WTC11 (cell line): ENCODE measurements around the gene PLSCR5. TPM values are rescaled to one million over a fixed set of nuclear protein-coding genes. Genes with fewer than 3 reads are reported as not detected.

Experiments
- ATAC-seq: fragments of 200-7000 bp; cut with Tn5 transposase; 2 replicates; pipeline ENCODE4 v1.10.0; 2021; ENCODE audit warnings: mild to moderate bottlenecking, moderate library complexity
- CTCF ChIA-PET: fragments of 300-600 bp; sonication (Branson Sonifier 250); formaldehyde crosslinking; loops from one replicate; lab custom pipeline; 2021; ENCODE audit warnings: antibody characterized with exemption; lab: Charles Lee
- POLR2A ChIA-PET: fragments of 350-600 bp; sonication (Branson Sonifier 250); formaldehyde crosslinking; loops from one replicate; lab custom pipeline; 2021; ENCODE audit warnings: antibody characterized with exemption; lab: Charles Lee
- DNase-seq: peaks from one replicate; pipeline ENCODE4 v3.0.0; 2021; ENCODE audit warnings: low spot score
- H3K27ac Mint-ChIP-seq: 2 replicates; pipeline ENCODE4 v1.8.0; 2021; ENCODE audit warnings: mixed read lengths
- H3K27me3 Mint-ChIP-seq: 2 replicates; pipeline ENCODE4 v1.8.0; 2021; ENCODE audit warnings: low read depth, mild to moderate bottlenecking, moderate library complexity, mixed read lengths
- H3K36me3 Mint-ChIP-seq: 2 replicates; pipeline ENCODE4 v1.8.0; 2021; ENCODE audit warnings: mixed read lengths
- H3K4me1 Mint-ChIP-seq: 2 replicates; pipeline ENCODE4 v1.8.0; 2022; ENCODE audit warnings: mixed read lengths
- H3K4me3 Mint-ChIP-seq: 2 replicates; pipeline ENCODE4 v1.8.0; 2021; ENCODE audit warnings: mild to moderate bottlenecking, moderate library complexity, mixed read lengths
- H3K9me3 Mint-ChIP-seq: 2 replicates; pipeline ENCODE4 v1.8.0; 2021; ENCODE audit warnings: mixed read lengths
- ARID4B ChIP-seq: sonication (generic); formaldehyde crosslinking; IDR thresholded peaks from 2 replicates; pipeline ENCODE4 v1.8.0; 2023; ENCODE audit warnings: missing genetic modification reagents, mild to moderate bottlenecking, borderline replicate concordance
- CBFB ChIP-seq: sonication (generic); formaldehyde crosslinking; IDR thresholded peaks from 2 replicates; pipeline ENCODE4 v1.8.1; 2022; ENCODE audit warnings: mild to moderate bottlenecking, low read depth, missing genetic modification reagents
- CREB1 ChIP-seq: sonication (generic); formaldehyde crosslinking; IDR thresholded peaks from 2 replicates; pipeline ENCODE4 v1.8.0; 2023; ENCODE audit warnings: mild to moderate bottlenecking, missing genetic modification reagents
- ELF4 ChIP-seq: sonication (generic); formaldehyde crosslinking; IDR thresholded peaks from 2 replicates; pipeline ENCODE4 v1.8.1; 2022; ENCODE audit warnings: low read depth, mild to moderate bottlenecking, moderate library complexity, missing genetic modification reagents
- JAZF1 ChIP-seq: fragments of 250-450 bp; sonication (Bioruptor Pico); IDR thresholded peaks from 2 replicates; pipeline ENCODE4 v1.9.0; 2021; ENCODE audit warnings: moderate library complexity, mild to moderate bottlenecking, inconsistent platforms
- JUN ChIP-seq: sonication (generic); formaldehyde crosslinking; IDR thresholded peaks from 2 replicates; pipeline ENCODE4 v1.8.0; 2023; ENCODE audit warnings: mild to moderate bottlenecking, missing genetic modification reagents
- NFATC4 ChIP-seq: fragments of 250-450 bp; sonication (Bioruptor Pico); IDR thresholded peaks from 2 replicates; pipeline ENCODE4 v1.9.0; 2021; ENCODE audit warnings: mild to moderate bottlenecking
- NFYB ChIP-seq: sonication (generic); formaldehyde crosslinking; conservative IDR thresholded peaks from 2 replicates; pipeline ENCODE4 v1.8.0; 2022; ENCODE audit warnings: low read depth, missing genetic modification reagents
- NR2C2 ChIP-seq: sonication (generic); formaldehyde crosslinking; IDR thresholded peaks from 2 replicates; pipeline ENCODE4 v1.8.0; 2022; ENCODE audit warnings: mild to moderate bottlenecking, missing genetic modification reagents
- PRDM15 ChIP-seq: sonication (generic); formaldehyde crosslinking; IDR thresholded peaks from 2 replicates; pipeline ENCODE4 v1.8.0; 2022; ENCODE audit warnings: missing genetic modification reagents
- SMAD4 ChIP-seq: sonication (generic); formaldehyde crosslinking; IDR thresholded peaks from 2 replicates; pipeline ENCODE4 v1.8.0; 2022; ENCODE audit warnings: mild to moderate bottlenecking, missing genetic modification reagents
- TEAD4 ChIP-seq: sonication (generic); formaldehyde crosslinking; IDR thresholded peaks from 2 replicates; pipeline ENCODE4 v1.8.0; 2022; ENCODE audit warnings: mild to moderate bottlenecking, missing genetic modification reagents
- TP53 ChIP-seq: sonication (generic); formaldehyde crosslinking; IDR thresholded peaks from 2 replicates; pipeline ENCODE4 v1.8.1; 2023; ENCODE audit warnings: mild to moderate bottlenecking, missing genetic modification reagents
- USF2 ChIP-seq: sonication (generic); formaldehyde crosslinking; IDR thresholded peaks from 2 replicates; pipeline ENCODE4 v1.8.1; 2023; ENCODE audit warnings: mild to moderate bottlenecking, missing genetic modification reagents, moderate library complexity
- ZNF281 ChIP-seq: sonication (generic); formaldehyde crosslinking; IDR thresholded peaks from 2 replicates; pipeline ENCODE4 v1.8.0; 2023; ENCODE audit warnings: mild to moderate bottlenecking, missing genetic modification reagents
- ZNF317 ChIP-seq: sonication (generic); formaldehyde crosslinking; IDR thresholded peaks from 2 replicates; pipeline ENCODE4 v1.8.1; 2023; ENCODE audit warnings: low read depth, mild to moderate bottlenecking, moderate library complexity, missing genetic modification reagents, borderline replicate concordance
- ZNF532 ChIP-seq: fragments of 250-450 bp; sonication (Bioruptor Pico); IDR thresholded peaks from 2 replicates; pipeline ENCODE4 v1.9.0; 2021; ENCODE audit warnings: mild to moderate bottlenecking, borderline replicate concordance
- ZSCAN18 ChIP-seq: fragments of 250-450 bp; sonication (Bioruptor Pico); IDR thresholded peaks from 2 replicates; pipeline ENCODE4 v2.1.2; 2022; ENCODE audit warnings: mild to moderate bottlenecking, moderate library complexity
- total RNA-seq: library from RNA; stranded (reverse); gene quantifications from 3 replicates; pipeline ENCODE4 v1.2.3, GENCODE V29; 2021

PLSCR5 gene
- total RNA-seq, 1 experiment from 2014 or later: not detected

- no peak for TF ChIP-seq ZNF532 (CRISPR knock-in tag)
- TF ChIP-seq ELF4 (CRISPR knock-in tag): no peak
- TF ChIP-seq TP53: no peak
Observed at GRCh38 chr3:146590521-146590920, 14.6 kb downstream of the PLSCR5 start (continued).

- no peaks in the 10 kb centered on the region for H3K36me3 Mint-ChIP-seq
- no peak overlapping the region for H3K27ac Mint-ChIP-seq
- ATAC-seq: no peak
- ChIA-PET CTCF (interaction anchor here (0.6 to 1.5 kb wide), 5 partner anchors 10 to 525 kb away, joined by 3 to 8 read pairs (median 3); no protein-coding TSS in a partner anchor), POLR2A (no interaction called here)
- no peaks in the 10 kb centered on the region for H3K27me3 Mint-ChIP-seq
- H3K4me1 Mint-ChIP-seq: peaks cover 25% of the 10 kb centered on the region
- H3K4me3 Mint-ChIP-seq: no peak overlapping the region
- H3K9me3 Mint-ChIP-seq: no peaks in the 10 kb centered on the region
- no peak for DNase-seq
- no peak for TF ChIP-seq CREB1 (CRISPR knock-in tag)
- TF ChIP-seq JUN (CRISPR knock-in tag): no peak
- TF ChIP-seq NFYB (CRISPR knock-in tag): no peak
- TF ChIP-seq ELF4 (CRISPR knock-in tag): no peak
- TF ChIP-seq NFATC4 (CRISPR knock-in tag): no peak
- TF ChIP-seq TEAD4 (CRISPR knock-in tag): no peak
- TF ChIP-seq NR2C2 (CRISPR knock-in tag): no peak
- TF ChIP-seq JAZF1: no peak
- no peak for TF ChIP-seq PRDM15 (CRISPR knock-in tag)
- no peak for TF ChIP-seq ARID4B
- TF ChIP-seq ZNF281: no peak
- no peak for TF ChIP-seq CBFB (CRISPR knock-in tag)
- no peak for TF ChIP-seq ZSCAN18 (CRISPR knock-in tag)
- no peak for TF ChIP-seq SMAD4
- no peak for TF ChIP-seq USF2 (CRISPR knock-in tag)
- no peak for TF ChIP-seq ZNF317 (CRISPR knock-in tag)
Observed at GRCh38 chr3:146589899-146590508, 15.1 kb downstream of the PLSCR5 start.
